ENCODE measurements around the gene WDR70. TPM values are rescaled to one million over a fixed set of nuclear protein-coding genes. Genes with fewer than 3 reads are reported as not detected.

The WDR70 gene
- total RNA-seq, 2 donors from 2014 or later, result 16.2 to 27.1 TPM

- no peaks in the 10 kb centered on the region for H3K36me3 ChIP-seq
- no peak overlapping the region for H3K4me3 ChIP-seq
- H3K4me1 ChIP-seq (replicated peaks), result no peaks in the 10 kb centered on the region
- no peaks in the 10 kb centered on the region for H3K27me3 ChIP-seq (replicated peaks; ENCODE audit: insufficient read depth)
- H3K9me3 ChIP-seq, result no peaks in the 10 kb centered on the region
- intact Hi-C loops (cut with DNase I), result no loop called here
- H3K27ac ChIP-seq, result no peak overlapping the region
- 92% methylated on average over 3 of the region's 3 CpGs for WGBS
- no peak for DNase-seq (ENCODE audit: low spot score)
- TF ChIP-seq CTCF (IDR thresholded peaks at IDR 0.05), result no peak
- no peak for TF ChIP-seq POLR2AphosphoS5 (IDR thresholded peaks at IDR 0.05)
- TF ChIP-seq POLR2A (IDR thresholded peaks at IDR 0.05), result no peak
These were observed 348.1 kb downstream of the WDR70 start for GRCh38 chr5:37727238-37727637.

GRCh38 chr5:37730896-37731455 lies 351.9 kb downstream of the WDR70 start:
- TF ChIP-seq CTCF (IDR thresholded peaks at IDR 0.05), result no peak
- peak; percentile 11 for TF ChIP-seq POLR2AphosphoS5 (IDR thresholded peaks at IDR 0.05)
- no peak for TF ChIP-seq POLR2A (IDR thresholded peaks at IDR 0.05)
- intact Hi-C loops (cut with DNase I), result no loop called here
- Histone ChIP-seq H3K27me3 (replicated peaks; ENCODE audit: insufficient read depth) (no peaks in the 10 kb centered on the region), H3K36me3 (no peaks in the 10 kb centered on the region), H3K27ac (no peak overlapping the region), H3K4me1 (replicated peaks) (no peaks in the 10 kb centered on the region), H3K9me3 (no peaks in the 10 kb centered on the region), H3K4me3 (no peak overlapping the region)
- WGBS, result 75% methylated on average over 3 of the region's 3 CpGs
- no peak for DNase-seq (ENCODE audit: low spot score)

GRCh38 chr5:37734114-37734513 lies 355.0 kb downstream of the WDR70 start:
- no peak overlapping the region for H3K27ac ChIP-seq
- H3K4me1 ChIP-seq (replicated peaks), result no peaks in the 10 kb centered on the region
- 2% methylated on average over 1 of the region's 1 CpG for WGBS
- H3K27me3 ChIP-seq (replicated peaks; ENCODE audit: insufficient read depth), result no peaks in the 10 kb centered on the region
- no peaks in the 10 kb centered on the region for H3K36me3 ChIP-seq
- intact Hi-C loops (cut with DNase I), result no loop called here
- TF ChIP-seq POLR2A (IDR thresholded peaks at IDR 0.05) (no peak), POLR2AphosphoS5 (IDR thresholded peaks at IDR 0.05) (no peak), CTCF (IDR thresholded peaks at IDR 0.05) (no peak)
- H3K4me3 ChIP-seq, result no peak overlapping the region
- no peak for DNase-seq (ENCODE audit: low spot score)
- no peaks in the 10 kb centered on the region for H3K9me3 ChIP-seq

GRCh38 chr5:37735649-37736347 lies 356.7 kb downstream of the WDR70 start:
- Histone ChIP-seq H3K36me3 (no peaks in the 10 kb centered on the region), H3K4me1 (replicated peaks) (no peaks in the 10 kb centered on the region), H3K9me3 (no peaks in the 10 kb centered on the region), H3K4me3 (no peak overlapping the region), H3K27me3 (replicated peaks; ENCODE audit: insufficient read depth) (no peaks in the 10 kb centered on the region), H3K27ac (no peak overlapping the region)
- no peak for TF ChIP-seq CTCF (IDR thresholded peaks at IDR 0.05)
- no peak for TF ChIP-seq POLR2AphosphoS5 (IDR thresholded peaks at IDR 0.05)
- TF ChIP-seq POLR2A (IDR thresholded peaks at IDR 0.05), result no peak
- intact Hi-C loops (cut with DNase I), result no loop called here
- WGBS, result 55% methylated on average over 4 of the region's 4 CpGs
- no peak for DNase-seq (ENCODE audit: low spot score)

GRCh38 chr5:37736397-37736796 lies 357.3 kb downstream of the WDR70 start:
- H3K9me3 ChIP-seq, result no peaks in the 10 kb centered on the region
- TF ChIP-seq POLR2AphosphoS5 (IDR thresholded peaks at IDR 0.05) (no peak), CTCF (IDR thresholded peaks at IDR 0.05) (no peak), POLR2A (IDR thresholded peaks at IDR 0.05) (no peak)
- no peaks in the 10 kb centered on the region for H3K4me1 ChIP-seq (replicated peaks)
- no peak overlapping the region for H3K4me3 ChIP-seq
- 100% methylated on average over 2 of the region's 2 CpGs for WGBS
- no peaks in the 10 kb centered on the region for H3K36me3 ChIP-seq
- H3K27ac ChIP-seq, result no peak overlapping the region
- intact Hi-C loops (cut with DNase I), result no loop called here
- H3K27me3 ChIP-seq (replicated peaks; ENCODE audit: insufficient read depth), result no peaks in the 10 kb centered on the region
- DNase-seq (ENCODE audit: low spot score), result no peak

Data from prostate gland (tissue), 2 donors.